HG03571 (cell line): ENCODE measurements around the gene FXYD3.

Source experiments
- ATAC-seq: cut with Tn5 transposase; IDR thresholded peaks from one replicate; pipeline ENCODE4 v1.9.1; 2021; ENCODE audit not compliant: unreplicated experiment

Gene FXYD3

DNA sequence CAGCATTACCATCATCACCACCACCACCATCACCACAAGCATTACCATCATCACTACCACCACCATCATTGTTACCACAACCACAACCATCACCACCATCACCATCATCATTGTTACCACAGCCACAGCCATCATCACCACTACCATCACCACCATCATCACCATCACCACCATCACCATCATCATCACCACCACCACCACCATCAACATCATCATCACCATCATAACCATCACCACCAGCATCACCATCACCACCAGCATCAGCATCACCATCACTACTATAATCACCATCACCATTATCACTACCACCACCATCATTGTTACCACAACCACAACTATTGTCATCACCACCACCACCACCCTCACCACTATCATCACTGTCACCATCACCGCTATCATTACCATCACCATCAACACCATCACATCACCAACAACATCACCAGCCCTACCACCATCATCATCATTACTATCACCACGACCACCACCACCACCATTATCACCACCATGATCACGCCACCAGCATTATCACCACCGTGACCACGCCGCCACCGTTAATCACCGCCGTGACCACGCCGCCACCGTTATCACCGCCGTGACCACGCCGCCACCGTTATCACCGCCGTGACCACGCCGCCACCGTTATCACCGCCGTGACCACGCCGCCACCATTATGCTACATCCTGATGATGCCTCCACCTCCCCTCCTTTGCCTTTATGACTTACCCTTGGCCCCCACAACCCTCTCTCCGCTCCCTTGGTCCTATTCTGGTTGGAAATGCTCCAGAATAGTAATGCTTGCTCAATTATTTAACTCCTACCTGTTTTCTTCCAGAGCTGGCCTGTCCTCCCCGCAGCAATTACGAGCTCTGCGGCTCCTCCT is 10.0 kb upstream of the FXYD3 start:
- ATAC-seq = no peak

DNA sequence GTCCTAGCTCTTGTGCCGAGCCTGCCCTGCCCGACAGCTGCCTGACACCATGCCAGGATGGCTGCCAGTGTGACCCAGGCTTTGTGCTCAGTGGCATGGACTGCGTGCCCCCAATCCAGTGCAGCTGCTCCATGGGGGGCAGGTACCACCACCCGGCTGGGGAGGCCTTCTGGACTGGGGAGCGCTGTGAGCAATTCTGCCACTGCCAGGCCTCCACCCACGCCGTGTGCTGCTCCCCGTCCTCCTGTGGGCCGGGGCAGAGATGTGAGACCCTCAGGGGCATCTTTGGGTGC is 9.4 kb upstream of the FXYD3 start:
- ATAC-seq = no peak

DNA sequence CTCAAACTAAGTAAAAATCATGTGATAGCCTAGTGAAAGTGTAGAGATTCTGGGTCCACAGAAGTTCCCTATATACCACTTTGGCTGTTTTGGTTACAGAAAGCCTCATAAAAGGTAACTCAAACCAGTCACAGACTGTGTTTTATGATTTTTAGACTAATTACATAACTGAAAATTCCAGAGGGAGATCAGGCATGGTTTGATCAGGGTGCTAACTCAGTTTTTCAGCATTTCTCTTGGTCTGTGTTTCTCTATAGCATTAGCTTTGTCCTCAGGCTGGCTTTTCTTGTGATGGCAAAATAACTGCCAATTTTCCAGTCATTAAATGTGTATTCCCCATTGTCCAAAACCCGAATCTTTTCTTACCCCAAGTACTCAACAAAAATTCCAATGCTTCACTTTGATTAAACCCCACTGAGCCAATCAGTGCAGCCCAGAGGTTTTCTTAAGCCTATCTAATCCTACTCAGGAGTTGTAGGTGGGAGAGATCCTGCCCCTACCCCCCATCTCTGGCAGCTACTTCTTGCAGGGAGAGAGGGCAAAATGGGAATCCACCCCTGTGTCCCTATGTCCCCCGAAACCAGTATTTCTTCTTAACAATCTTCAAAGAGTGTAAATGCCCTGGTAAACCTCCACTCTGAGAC is 8.6 kb upstream of the FXYD3 start:
- ATAC-seq = no peak

DNA sequence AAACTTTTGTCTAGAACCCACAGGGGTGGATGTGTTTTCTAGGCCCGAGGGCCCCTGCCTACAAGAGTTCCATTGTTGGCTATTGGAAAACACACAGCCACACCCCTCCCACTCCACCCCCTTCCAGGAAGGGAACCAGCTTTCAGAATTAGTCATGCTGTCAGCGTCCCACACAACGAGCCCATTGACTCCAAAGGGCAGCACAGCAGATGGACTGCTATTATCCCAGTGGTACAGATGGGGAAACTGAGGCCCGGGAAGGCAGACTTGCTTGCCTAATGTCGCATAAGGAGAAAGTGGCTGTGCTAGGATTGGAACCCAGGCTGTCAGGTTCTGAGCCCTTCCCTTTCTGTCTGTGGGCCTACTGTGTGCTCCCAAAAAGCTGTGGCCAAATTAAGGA is 8.1 kb upstream of the FXYD3 start:
- no peak for ATAC-seq

DNA sequence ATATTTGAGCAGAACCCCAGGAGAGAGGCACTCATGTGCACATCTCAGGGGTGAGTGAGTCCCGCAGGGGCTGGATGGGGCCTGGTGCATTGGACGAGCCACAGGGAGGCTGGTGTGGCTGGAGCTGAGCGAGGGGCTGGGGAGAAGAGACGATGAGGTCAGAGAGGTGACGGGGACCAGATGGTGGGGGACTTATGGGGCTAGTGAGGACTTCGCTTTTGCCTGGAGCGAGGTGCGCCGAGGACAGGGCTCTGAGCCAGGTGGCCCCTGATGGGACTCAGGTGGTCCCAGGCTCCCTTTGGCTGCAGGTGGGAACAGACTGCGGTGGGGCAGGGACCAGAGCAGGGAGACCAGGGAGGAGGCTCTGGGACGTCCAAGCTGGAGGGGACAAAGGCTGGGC is 6.9 kb upstream of the FXYD3 start:
- no peak for ATAC-seq

DNA sequence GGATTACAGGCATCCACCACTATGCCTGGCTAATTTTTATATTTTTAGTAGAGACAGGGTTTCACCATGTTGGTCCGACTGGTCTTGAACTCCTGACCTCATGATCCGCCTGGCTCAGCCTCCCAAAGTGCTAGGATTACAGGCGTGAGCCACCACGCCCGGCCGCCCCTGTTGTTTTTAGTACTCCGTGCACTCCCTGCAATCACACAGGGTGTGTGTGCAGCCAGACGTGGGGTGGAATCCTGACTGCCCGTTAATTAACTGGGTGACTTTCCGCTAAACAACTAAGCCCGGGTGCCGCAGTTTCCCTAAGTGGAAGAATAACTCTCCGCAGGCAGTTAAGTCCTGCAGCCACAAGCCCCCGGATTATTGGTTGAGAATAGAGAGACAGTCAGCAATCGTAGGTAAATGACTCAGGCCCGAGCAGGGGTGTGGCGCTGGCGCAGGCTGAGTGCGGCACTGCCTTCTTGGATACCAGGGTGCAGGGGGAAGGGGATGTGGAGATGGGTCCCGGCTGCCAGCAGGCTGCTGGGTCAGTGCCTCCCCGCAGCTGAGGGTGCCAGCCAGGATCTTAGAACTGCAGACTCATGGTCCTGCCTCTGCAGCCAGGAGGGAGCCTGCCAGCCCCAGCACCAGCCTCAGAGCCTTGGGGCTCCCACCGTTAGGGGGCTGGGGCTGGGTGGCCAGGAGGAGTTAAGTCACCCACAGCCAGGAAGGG is 6.1 kb upstream of the FXYD3 start:
- no peak for ATAC-seq

DNA sequence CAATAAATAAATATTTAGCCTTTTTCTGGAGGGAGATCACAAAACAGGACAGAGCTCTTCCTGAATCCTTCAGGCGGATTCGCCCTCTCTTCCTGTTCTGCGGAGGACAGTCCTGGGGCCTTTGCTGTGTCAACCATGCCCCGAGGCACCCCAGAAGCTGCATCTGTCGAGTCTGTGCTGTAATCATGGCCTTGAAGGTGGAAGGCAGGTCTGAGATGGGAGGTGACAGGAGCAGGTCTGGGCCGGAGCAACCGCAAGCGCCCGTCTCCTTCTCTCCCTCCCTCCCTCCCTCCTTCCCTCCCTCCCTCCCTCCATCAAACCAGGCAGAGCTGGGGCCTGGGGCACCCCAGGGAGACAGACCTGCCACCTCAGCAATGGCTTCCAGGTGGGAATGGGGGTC is 4.6 kb upstream of the FXYD3 start:
- no peak for ATAC-seq

DNA sequence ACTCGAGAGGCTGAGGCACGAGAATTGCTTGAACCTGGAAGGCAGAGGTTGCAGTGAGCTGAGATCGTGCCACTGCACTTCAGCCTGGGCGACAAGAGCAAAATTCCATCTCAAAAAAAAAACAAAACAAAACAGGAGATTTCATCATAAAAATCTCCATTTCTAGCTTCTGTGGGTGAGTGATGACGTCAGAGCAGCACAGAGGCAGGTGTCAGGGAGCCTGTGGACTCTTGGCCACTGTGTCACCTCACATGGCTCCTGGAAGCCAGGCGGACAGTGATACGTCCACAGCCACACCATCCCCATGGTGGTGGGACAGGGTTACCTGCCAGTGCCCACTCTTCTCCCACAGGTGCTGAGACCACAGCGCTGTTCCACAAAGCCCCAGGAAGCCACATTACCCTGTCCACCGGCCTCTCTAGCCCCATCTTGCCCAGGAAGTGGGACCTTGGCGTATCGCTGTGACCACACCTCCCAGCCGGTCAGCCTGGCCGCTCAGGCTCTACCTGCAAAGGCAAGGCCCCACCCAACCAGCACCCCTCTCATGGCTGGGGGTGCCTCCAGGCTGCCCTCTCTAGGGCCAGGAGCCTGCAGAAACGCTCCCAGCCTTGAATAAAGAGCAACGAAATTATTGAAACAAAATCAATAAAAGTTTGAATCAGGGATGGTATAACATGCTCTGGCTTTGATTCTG is 2.5 kb upstream of the FXYD3 start:
- ATAC-seq = no peak

DNA sequence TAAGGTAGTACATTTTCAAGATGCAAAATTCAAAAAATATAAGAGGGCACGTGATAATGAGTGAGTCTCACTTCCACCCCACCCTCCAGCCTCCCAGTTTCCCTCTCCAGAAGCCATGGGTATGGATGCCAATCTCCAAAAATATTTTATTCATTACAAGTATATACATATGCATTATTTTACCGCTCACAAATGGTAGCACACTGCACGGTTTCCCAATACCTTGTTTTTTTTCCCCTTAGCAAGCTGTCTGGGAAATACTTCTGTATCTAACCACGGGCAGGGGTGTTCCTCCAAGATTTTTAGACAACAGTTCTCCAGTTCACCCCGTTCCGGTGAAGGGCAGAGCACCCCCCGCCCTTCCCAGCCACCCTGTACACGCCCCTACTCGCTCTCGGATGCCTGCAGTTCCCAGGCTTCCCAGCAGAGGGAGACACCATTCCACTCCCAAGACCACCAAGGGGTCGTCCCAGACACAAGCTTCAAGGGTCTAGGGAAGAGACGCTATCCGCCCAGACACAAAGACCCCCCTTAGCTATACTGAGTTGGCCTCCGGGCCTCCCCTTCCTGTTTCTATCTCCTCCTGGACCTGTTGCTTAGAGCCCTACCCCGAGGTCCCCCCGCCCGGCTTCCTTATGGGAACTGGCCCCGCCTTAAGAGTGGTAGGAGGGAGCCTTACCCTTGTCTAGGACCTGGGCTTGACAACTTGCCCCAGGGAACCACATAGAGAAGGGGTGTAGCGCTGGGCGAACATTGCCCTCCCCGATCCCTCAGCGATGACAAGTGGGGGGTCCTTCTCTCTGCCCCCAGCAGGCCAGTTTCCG is 1.1 kb upstream of the FXYD3 start:
- no peak for ATAC-seq

DNA sequence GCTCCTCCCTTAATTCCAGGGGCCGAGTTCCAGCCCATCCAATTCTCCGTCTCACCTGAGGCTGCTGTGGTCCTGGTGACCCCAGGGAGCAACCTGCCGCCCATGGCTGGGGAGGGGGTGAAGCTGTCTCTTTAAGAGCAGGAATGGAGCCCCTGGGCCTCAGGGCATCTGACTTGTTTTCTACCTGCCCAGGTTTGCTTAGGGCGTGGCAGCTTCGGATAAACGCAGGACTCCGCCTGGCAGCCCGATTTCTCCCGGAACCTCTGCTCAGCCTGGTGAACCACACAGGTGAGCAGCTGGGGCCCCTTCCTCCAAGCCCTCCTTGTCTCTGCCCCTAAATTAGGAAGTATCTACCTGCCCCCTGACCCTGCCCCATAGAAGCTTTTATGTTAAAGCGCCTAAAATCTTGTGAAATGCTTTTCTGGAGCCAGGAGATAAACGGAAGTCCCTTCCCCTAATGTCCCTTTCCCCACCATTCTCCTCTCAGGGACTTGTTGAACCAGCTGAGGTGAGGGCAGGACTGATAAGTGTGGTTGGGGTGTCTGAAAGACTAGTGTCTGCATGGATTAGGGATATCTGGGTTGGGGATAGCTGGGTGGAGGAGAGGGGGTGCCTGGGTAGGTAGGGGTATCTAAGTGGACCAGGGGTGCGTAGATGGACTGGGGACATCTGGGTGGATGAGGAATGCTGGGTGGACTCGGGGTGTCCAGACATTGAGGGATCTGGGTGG is 614 bp downstream of the FXYD3 start:
- ATAC-seq = no peak

DNA sequence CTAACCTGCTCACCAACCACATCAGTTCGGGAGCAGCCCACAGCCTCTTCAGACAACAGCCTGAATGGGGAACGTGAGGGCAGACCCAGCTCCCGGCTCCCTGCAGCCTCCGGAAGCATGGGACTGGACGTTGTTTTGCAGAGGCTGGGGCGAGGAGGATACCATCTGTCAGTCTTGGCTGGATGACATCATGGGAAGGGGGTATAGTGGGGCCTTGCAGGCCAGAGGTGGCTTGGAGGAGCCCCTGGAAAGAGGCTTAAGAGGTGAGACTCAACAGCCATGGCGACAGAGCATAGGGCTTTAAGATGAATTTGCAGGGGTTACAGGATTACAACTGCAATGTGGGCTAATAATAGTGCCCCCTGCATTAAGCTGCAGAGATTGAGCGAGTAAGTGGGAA is 1.5 kb downstream of the FXYD3 start:
- no peak for ATAC-seq

DNA sequence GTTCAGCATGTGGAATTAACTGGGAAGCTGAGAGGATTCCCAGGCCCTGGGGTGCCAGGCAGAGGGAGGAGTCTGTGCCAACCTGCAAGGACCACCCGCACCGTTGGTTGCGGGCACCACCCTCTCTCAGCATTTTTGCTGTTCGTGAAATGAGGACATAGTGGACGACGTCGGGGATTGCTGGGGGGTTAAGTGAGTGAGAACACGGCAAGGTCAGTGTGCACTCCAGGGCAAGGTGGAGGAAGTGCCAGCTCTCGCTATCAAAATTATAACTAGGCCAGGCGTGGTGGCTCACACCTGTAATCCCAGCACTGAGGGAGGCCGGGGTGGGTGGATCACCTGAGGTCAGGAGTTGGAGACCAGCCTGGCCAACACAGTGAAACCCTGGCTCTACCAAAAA is 2.2 kb downstream of the FXYD3 start:
- ATAC-seq = no peak

DNA sequence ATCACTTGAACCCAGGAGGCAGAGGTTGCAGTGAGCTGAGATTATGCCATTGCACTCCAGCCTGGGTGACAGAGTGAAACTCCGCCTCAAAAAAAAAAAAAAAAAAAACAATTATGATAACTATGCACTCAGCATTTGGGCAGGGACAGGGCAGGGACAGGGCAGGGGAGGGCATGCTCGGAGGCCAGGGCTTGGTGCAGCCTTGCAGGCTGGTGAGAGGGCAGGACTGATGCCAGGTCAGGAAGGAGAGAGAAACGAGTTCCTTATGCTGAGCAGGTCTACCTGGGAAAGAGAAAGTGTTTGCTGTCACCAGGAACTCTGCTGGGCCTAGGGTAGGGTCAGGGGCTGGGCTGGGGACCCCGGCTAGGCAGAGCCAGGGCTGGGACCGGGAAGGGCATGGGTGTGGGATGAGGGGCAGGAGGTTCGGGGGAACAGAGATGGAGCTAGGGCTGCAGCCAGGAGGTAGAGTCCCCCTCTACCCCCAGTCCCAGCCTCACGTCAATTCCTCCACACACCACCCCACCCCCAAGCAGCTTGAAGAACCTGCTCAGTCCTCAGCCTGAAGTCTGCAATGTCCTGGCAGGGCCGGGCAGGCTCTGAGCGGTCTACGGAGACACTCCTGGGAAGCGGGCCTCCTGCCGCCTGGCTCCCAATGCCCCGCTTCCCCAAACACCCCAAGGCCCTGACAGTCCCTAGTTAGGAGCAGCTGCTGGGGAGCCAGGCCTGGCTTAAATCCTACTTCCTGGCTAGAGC is 2.8 kb downstream of the FXYD3 start:
- ATAC-seq = no peak

DNA sequence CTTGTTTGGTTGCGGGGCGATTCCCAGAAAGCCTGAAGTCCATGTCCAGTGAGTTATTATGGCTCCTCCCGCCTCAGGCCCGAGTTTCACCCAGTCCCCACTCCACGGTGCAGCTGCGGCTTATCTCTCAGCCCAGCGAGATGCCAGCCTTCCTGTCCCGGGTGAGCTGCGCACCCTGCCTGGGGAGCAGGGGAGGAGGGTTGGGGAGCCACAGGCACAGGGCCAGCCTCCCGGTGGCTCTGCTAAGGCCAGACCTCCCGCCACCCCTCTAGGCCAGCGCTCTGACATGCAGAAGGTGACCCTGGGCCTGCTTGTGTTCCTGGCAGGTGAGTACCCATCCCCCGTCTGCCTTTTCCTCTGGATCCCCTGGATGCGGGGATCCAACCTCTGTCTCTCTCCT is 3.5 kb downstream of the FXYD3 start:
- no peak for ATAC-seq

DNA sequence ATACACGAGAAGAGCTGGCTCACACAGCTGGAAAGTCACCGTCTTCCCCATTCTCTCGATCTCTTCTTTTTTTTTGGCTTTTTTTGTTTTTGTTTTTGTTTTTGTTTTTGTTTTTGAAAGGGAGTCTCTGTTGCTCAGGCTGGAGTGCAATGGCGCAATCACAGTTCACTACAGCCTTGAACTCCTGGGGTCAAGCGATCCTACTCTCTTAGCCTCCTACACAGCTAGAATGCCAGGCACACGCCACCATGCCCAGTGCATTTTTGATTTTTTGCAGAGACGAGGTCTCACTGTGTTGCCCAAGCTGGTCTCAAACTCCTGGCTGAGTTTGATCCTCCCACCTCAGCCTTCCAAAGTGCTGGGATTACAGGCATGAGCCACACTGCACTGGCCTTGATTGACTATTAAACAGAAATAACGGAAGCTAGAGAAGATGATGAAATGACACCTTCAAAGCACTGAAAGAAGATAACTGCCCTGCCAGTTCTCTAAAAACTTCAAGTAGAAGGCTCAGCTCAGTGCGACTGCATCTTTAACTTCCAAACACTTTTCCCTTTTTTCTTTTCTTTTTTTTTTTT is 4.0 kb downstream of the FXYD3 start:
- no peak for ATAC-seq

DNA sequence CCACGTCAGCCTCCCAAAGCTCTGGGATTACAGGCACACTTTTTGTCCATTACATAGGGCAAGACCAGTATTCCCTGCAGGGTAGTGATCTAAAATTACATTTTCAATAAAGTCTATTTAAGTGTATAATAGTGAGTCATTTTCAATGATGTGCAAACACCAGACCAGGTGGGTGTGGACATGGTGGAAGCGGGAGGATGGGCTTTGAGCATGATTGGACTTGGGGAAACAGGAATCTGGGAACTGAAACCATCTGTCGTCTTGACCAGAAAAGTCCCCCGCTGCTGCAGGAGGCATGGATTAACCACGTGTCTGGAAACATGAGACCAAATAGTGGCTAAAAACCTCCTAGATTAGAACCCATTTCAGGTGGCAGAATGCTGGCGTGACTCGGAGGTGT is 4.9 kb downstream of the FXYD3 start:
- ATAC-seq = no peak

DNA sequence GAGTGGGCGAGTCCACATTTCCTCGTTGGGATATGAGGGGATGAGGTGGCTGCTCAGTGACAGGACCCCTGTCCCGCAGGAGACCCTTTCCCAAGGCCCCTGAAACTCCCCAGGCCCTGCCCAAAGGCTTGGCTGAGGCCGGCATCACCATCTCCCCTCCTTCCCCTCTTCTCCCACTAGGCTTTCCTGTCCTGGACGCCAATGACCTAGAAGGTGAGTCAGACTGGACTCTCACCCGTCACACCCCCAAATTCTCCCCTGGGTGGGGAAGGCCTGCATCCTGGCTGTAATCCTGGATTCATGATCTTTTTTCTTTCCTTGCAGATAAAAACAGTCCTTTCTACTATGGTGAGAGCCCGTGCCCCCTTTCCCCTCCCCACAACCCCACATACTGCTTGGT is 5.3 kb downstream of the FXYD3 start:
- no peak for ATAC-seq

DNA sequence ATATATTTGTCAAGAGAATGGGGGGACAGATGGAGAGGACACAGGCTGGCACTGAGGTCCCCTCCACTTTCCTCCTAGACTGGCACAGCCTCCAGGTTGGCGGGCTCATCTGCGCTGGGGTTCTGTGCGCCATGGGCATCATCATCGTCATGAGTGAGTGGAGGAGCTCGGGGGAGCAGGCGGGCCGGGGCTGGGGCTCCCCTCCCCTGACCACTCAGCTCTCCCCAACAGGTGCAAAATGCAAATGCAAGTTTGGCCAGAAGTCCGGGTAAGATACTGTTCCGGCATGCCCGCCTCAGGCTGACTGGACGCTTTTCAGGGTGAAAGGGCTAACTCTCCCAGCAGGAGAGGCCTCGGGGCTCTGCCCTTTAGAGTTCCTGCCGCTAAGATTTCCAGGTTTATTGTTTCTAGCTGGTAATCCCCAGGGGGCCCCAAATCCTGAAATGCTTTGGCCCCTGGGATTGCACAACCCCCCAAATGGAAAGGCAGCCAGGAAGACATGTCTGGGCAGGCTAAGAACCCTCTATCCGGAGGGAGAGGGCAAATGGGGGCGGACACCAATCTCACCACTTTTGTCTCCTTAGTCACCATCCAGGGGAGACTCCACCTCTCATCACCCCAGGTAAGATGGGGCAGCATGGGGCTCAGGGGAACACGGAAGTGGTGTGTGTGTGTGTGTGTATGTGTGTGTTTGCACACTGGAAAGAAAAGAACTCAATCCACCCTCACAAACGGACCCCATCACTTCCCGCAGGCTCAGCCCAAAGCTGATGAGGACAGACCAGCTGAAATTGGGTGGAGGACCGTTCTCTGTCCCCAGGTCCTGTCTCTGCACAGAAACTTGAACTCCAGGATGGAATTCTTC is 7.3 kb downstream of the FXYD3 start:
- no peak for ATAC-seq
